ENCODE measurements around the gene NSL1.

DNA sequence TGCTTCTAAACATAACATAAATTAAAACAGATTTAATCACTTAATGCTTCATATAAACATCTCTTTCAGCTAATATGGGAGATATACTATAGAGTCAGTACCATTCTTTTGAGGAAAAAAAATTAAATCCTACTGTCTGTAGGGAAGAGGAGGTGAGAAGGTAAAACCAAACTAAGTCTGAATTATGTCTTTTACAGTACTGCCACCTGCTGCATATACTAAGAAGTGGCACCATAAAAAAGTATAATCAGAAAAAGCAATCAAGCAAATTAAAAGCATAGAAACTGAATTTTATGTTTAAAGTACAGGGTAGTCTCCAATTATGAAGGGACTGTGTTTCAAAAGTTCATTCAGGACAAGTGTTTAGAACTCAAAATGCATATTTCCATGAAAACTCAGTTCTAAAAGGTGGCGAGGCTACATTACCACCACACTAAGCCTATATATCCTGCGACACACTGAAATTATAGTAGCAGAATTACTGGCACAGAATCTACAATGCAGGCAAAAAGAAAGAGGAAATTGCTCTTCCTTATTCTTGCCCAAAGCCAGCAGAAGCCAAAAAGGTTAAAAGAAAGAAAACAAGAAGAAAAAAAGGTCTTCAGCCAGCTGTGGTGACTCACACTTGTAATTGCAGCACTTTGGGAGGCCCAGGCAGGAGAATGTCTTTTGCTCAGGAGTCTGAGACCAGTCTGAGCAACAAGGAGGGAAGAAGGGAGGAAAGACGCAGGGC, 9.0 kb downstream of the NSL1 start:
- TF ChIP-seq, protein P1, sequence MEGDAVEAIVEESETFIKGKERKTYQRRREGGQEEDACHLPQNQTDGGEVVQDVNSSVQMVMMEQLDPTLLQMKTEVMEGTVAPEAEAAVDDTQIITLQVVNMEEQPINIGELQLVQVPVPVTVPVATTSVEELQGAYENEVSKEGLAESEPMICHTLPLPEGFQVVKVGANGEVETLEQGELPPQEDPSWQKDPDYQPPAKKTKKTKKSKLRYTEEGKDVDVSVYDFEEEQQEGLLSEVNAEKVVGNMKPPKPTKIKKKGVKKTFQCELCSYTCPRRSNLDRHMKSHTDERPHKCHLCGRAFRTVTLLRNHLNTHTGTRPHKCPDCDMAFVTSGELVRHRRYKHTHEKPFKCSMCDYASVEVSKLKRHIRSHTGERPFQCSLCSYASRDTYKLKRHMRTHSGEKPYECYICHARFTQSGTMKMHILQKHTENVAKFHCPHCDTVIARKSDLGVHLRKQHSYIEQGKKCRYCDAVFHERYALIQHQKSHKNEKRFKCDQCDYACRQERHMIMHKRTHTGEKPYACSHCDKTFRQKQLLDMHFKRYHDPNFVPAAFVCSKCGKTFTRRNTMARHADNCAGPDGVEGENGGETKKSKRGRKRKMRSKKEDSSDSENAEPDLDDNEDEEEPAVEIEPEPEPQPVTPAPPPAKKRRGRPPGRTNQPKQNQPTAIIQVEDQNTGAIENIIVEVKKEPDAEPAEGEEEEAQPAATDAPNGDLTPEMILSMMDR (optimal IDR thresholded peaks at IDR 0.05 in 1 of 3, IDR thresholded peaks at IDR 0.05 in 1 of 3, conservative IDR thresholded peaks at IDR 0.05 in 1 of 3; ENCODE audit: extremely low read depth in 1 of 3, insufficient read depth in 2 of 3, low read length in 3 of 3), result peak in 2 of 3 experiments; percentile 36 to 52
- TF ChIP-seq EZH2 (IDR thresholded peaks at IDR 0.05; ENCODE audit: low read length), result no peak

Data from keratinocyte (primary cell).